HG02938 (cell line): ENCODE measurements around the gene BICDL1.

Experiments used
- ATAC-seq: cut with Tn5 transposase; IDR thresholded peaks from one replicate; pipeline ENCODE4 v1.9.1; 2021; ENCODE audit warnings: mild to moderate bottlenecking, moderate library complexity; ENCODE audit not compliant: unreplicated experiment

The BICDL1 gene

GRCh38 chr12:120121766-120122293, 132.8 kb downstream of the BICDL1 start:
- ATAC-seq: peak; percentile 50

- ATAC-seq: no peak
Measured at GRCh38 chr12:120125029-120125428, 136.0 kb downstream of the BICDL1 start.

- ATAC-seq: no peak
Measured at GRCh38 chr12:120125792-120126634, 137.0 kb downstream of the BICDL1 start.

GRCh38 chr12:120126635-120127005, 137.6 kb downstream of the BICDL1 start:
- ATAC-seq: no peak

- no peak for ATAC-seq
Measured at GRCh38 chr12:120130011-120130410, 141.0 kb downstream of the BICDL1 start.

- ATAC-seq: no peak
Measured at GRCh38 chr12:120131116-120131515, 142.1 kb downstream of the BICDL1 start.

- ATAC-seq: no peak
Measured at GRCh38 chr12:120132054-120132836, 143.2 kb downstream of the BICDL1 start.

- peak; percentile 95 for ATAC-seq
Measured at GRCh38 chr12:120132863-120133385, 143.9 kb downstream of the BICDL1 start.

GRCh38 chr12:120134307-120134980, 145.4 kb downstream of the BICDL1 start:
- no peak for ATAC-seq

- ATAC-seq: no peak
Measured at GRCh38 chr12:120136093-120136770, 147.2 kb downstream of the BICDL1 start.

GRCh38 chr12:120137833-120138232, 148.8 kb downstream of the BICDL1 start:
- no peak for ATAC-seq

- ATAC-seq: no peak
Measured at GRCh38 chr12:120138366-120138765, 149.3 kb downstream of the BICDL1 start.

GRCh38 chr12:120139958-120140357, 150.9 kb downstream of the BICDL1 start:
- ATAC-seq: no peak

GRCh38 chr12:120140603-120141002, 151.6 kb downstream of the BICDL1 start:
- ATAC-seq: no peak

- ATAC-seq: no peak
Measured at GRCh38 chr12:120141336-120141735, 152.3 kb downstream of the BICDL1 start.

- ATAC-seq: no peak
Measured at GRCh38 chr12:120142231-120142877, 153.3 kb downstream of the BICDL1 start.
